BLaER1 treated with 17β-estradiol and CSF1 and Interleukin-3, amounts not matched to agents 10 nM and 100 nM (cell line): ENCODE results near the gene IMMP2L.

Source experiments
- H3K27ac ChIP-seq, 11 experiments: shearing (Covaris generic); formaldehyde crosslinking; 2 replicates each; pipeline ENCODE4 v1.8.1; 2022
- H3K27me3 ChIP-seq, 11 experiments: shearing (Covaris generic); formaldehyde crosslinking; 2 replicates each; pipeline ENCODE4 v1.8.1; 2022
- H3K36me3 ChIP-seq, 11 experiments: shearing (Covaris generic); formaldehyde crosslinking; 2 replicates each; pipeline ENCODE4 v1.8.1; 2022
- H3K4me1 ChIP-seq, 10 experiments: shearing (Covaris generic); formaldehyde crosslinking; 2 replicates each; pipeline ENCODE4 v1.8.1; 2022
- H3K4me2 ChIP-seq, 11 experiments: shearing (Covaris generic); formaldehyde crosslinking; 2 replicates each; pipeline ENCODE4 v1.8.1; 2022
- H3K4me3 ChIP-seq, 10 experiments: shearing (Covaris generic); formaldehyde crosslinking; 2 replicates each; pipeline ENCODE4 v1.8.1; 2022
- H3K9ac ChIP-seq, 11 experiments: shearing (Covaris generic); formaldehyde crosslinking; 2 replicates each; pipeline ENCODE4 v1.8.1; 2022
- H3K9me3 ChIP-seq, 11 experiments: shearing (Covaris generic); formaldehyde crosslinking; replicated peaks in 1 of 11; 2 replicates each; pipeline ENCODE4 v1.8.1; 2022
- H4K20me1 ChIP-seq, 11 experiments: shearing (Covaris generic); formaldehyde crosslinking; 2 replicates each; pipeline ENCODE4 v1.8.1; 2022
- Cebpa-rat ChIP-seq, 11 experiments: shearing (Covaris generic); IDR thresholded peaks; 2 replicates each; pipeline ENCODE4 v1.8.1; 2022

Gene IMMP2L

GRCh38 chr7:111535142-111535870, 27.0 kb downstream of the IMMP2L start:
- Histone ChIP-seq H3K4me3 (no peak overlapping the region), H3K4me1 (peaks cover 21 to 40% (median 26%) of the 10 kb centered on the region in 10 experiments), H3K27me3 (no peaks in the 10 kb centered on the region), H3K4me2 (peak overlapping the region in 9 of 11 experiments; percentile 8 to 73 (median 51); a peak in 13 of 22 replicates), H3K9me3 (no peaks in the 10 kb centered on the region), H3K36me3 (0 out of 22 replicates have a peak, but pooled peaks cover 0 to 9% (median 0%) of the 10 kb centered on the region in 11 experiments), H4K20me1 (no peaks in the 10 kb centered on the region), H3K27ac (peak overlapping the region in 1 of 11 experiments; percentile 17; a peak in 2 of 22 replicates), H3K9ac (no peak overlapping the region)
- no peak for TF ChIP-seq Cebpa-rat (IDR thresholded peaks at IDR 0.05)

GRCh38 chr7:111532625-111533024, 29.7 kb downstream of the IMMP2L start:
- H3K27ac ChIP-seq, result no peak overlapping the region
- H3K4me2 ChIP-seq, result peak overlapping the region; percentile 22 to 66 (median 48)
- H3K9ac ChIP-seq, result no peak overlapping the region
- H3K4me3 ChIP-seq, result no peak overlapping the region
- TF ChIP-seq Cebpa-rat (IDR thresholded peaks at IDR 0.05), result no peak
- no peaks in the 10 kb centered on the region for H4K20me1 ChIP-seq
- peaks cover 29 to 50% (median 39%) of the 10 kb centered on the region in 10 experiments for H3K4me1 ChIP-seq
- 0 out of 22 replicates have a peak, but pooled peaks cover 0 to 5% (median 0%) of the 10 kb centered on the region in 11 experiments for H3K36me3 ChIP-seq
- H3K9me3 ChIP-seq, result no peaks in the 10 kb centered on the region
- no peaks in the 10 kb centered on the region for H3K27me3 ChIP-seq

GRCh38 chr7:111531993-111532392, 30.3 kb downstream of the IMMP2L start:
- H3K4me3 ChIP-seq, result no peak overlapping the region
- H3K27ac ChIP-seq, result no peak overlapping the region
- no peaks in the 10 kb centered on the region for H3K27me3 ChIP-seq
- H3K36me3 ChIP-seq, result no peaks in the 10 kb centered on the region
- no peaks in the 10 kb centered on the region for H4K20me1 ChIP-seq
- H3K4me2 ChIP-seq, result peak overlapping the region; percentile 22 to 66 (median 48)
- peaks cover 29 to 56% (median 39%) of the 10 kb centered on the region in 10 experiments for H3K4me1 ChIP-seq
- no peak for TF ChIP-seq Cebpa-rat (IDR thresholded peaks at IDR 0.05)
- H3K9me3 ChIP-seq, result no peaks in the 10 kb centered on the region
- H3K9ac ChIP-seq, result no peak overlapping the region

GRCh38 chr7:111530356-111530668, 32.0 kb downstream of the IMMP2L start:
- Histone ChIP-seq H4K20me1 (no peaks in the 10 kb centered on the region), H3K36me3 (no peaks in the 10 kb centered on the region), H3K9ac (no peak overlapping the region), H3K4me3 (no peak overlapping the region), H3K4me1 (peaks cover 25 to 53% (median 33%) of the 10 kb centered on the region in 10 experiments), H3K27ac (no peak overlapping the region), H3K9me3 (no peaks in the 10 kb centered on the region), H3K27me3 (no peaks in the 10 kb centered on the region), H3K4me2 (no peak overlapping the region)
- no peak for TF ChIP-seq Cebpa-rat (IDR thresholded peaks at IDR 0.05)

GRCh38 chr7:111529507-111530355, 32.6 kb downstream of the IMMP2L start:
- Histone ChIP-seq H3K4me1 (peaks cover 19 to 49% (median 28%) of the 10 kb centered on the region in 10 experiments), H4K20me1 (no peaks in the 10 kb centered on the region), H3K27me3 (no peaks in the 10 kb centered on the region), H3K9me3 (no peaks in the 10 kb centered on the region), H3K4me3 (no peak overlapping the region), H3K36me3 (no peaks in the 10 kb centered on the region), H3K4me2 (peak overlapping the region in 1 of 11 experiments; percentile 51; a peak in 2 of 22 replicates), H3K27ac (no peak overlapping the region), H3K9ac (no peak overlapping the region)
- no peak for TF ChIP-seq Cebpa-rat (IDR thresholded peaks at IDR 0.05)

- Histone ChIP-seq H3K9me3 (no peaks in the 10 kb centered on the region), H3K36me3 (no peaks in the 10 kb centered on the region), H3K4me3 (no peak overlapping the region), H3K4me2 (peak overlapping the region in 6 of 11 experiments; percentile 5 to 51 (median 23); a peak in 8 of 22 replicates), H3K27ac (no peak overlapping the region), H3K4me1 (peaks cover 18 to 48% (median 24%) of the 10 kb centered on the region in 10 experiments), H3K27me3 (no peaks in the 10 kb centered on the region), H4K20me1 (no peaks in the 10 kb centered on the region), H3K9ac (no peak overlapping the region)
- TF ChIP-seq Cebpa-rat (IDR thresholded peaks at IDR 0.05), result no peak
Observed at GRCh38 chr7:111528331-111528730, 34.0 kb downstream of the IMMP2L start.

- Histone ChIP-seq H3K9me3 (peaks cover 0 to 1% (median 0%) of the 10 kb centered on the region in 11 experiments; a peak in 4 of 22 replicates), H3K27ac (no peak overlapping the region), H3K4me2 (peak overlapping the region in 3 of 11 experiments; percentile 13 to 28 (median 25); a peak in 3 of 22 replicates), H3K4me1 (peaks cover 10 to 40% (median 17%) of the 10 kb centered on the region in 10 experiments), H3K36me3 (no peaks in the 10 kb centered on the region), H3K9ac (no peak overlapping the region), H4K20me1 (no peaks in the 10 kb centered on the region), H3K4me3 (no peak overlapping the region), H3K27me3 (no peaks in the 10 kb centered on the region)
- no peak for TF ChIP-seq Cebpa-rat (IDR thresholded peaks at IDR 0.05)
Observed at GRCh38 chr7:111527545-111527944, 34.7 kb downstream of the IMMP2L start.

GRCh38 chr7:111525100-111525499, 37.2 kb downstream of the IMMP2L start:
- H3K4me1 ChIP-seq, result peaks cover 0 to 31% (median 9%) of the 10 kb centered on the region in 10 experiments; a peak in 13 of 20 replicates
- H3K4me3 ChIP-seq, result no peak overlapping the region
- H3K9ac ChIP-seq, result no peak overlapping the region
- no peak overlapping the region for H3K27ac ChIP-seq
- no peaks in the 10 kb centered on the region for H3K27me3 ChIP-seq
- H3K4me2 ChIP-seq, result no peak overlapping the region
- H4K20me1 ChIP-seq, result no peaks in the 10 kb centered on the region
- peaks cover 0 to 16% (median 8%) of the 10 kb centered on the region in 11 experiments; a peak in 12 of 22 replicates for H3K36me3 ChIP-seq
- TF ChIP-seq Cebpa-rat (IDR thresholded peaks at IDR 0.05), result no peak
- peaks cover 7 to 16% (median 13%) of the 10 kb centered on the region in 11 experiments; a peak in 21 of 22 replicates for H3K9me3 ChIP-seq

- H3K4me3 ChIP-seq, result no peak overlapping the region
- H4K20me1 ChIP-seq, result no peaks in the 10 kb centered on the region
- H3K4me1 ChIP-seq, result no peaks in the 10 kb centered on the region; a peak in 1 of 20 replicates
- H3K9ac ChIP-seq, result no peak overlapping the region
- peaks cover 7 to 16% (median 13%) of the 10 kb centered on the region in 11 experiments; a peak in 21 of 22 replicates for H3K9me3 ChIP-seq
- no peaks in the 10 kb centered on the region for H3K27me3 ChIP-seq
- no peak for TF ChIP-seq Cebpa-rat (IDR thresholded peaks at IDR 0.05)
- H3K4me2 ChIP-seq, result no peak overlapping the region
- H3K36me3 ChIP-seq, result peaks cover 0 to 31% (median 13%) of the 10 kb centered on the region in 11 experiments; a peak in 18 of 22 replicates
- H3K27ac ChIP-seq, result no peak overlapping the region
Observed at GRCh38 chr7:111521660-111522059, 40.6 kb downstream of the IMMP2L start.
